Measurements from ENCODE around the gene PFDN1. TPM values are rescaled to one million over a fixed set of nuclear protein-coding genes. Genes with fewer than 3 reads are reported as not detected.
"Not testable (repeated sequence)": the region's sequence is repeated elsewhere in the genome, so short reads cannot be mapped to it uniquely, and the experiment has no call there.

The PFDN1 gene
- total RNA-seq, 1 experiment from 2014 or later, result 71.9 TPM

GRCh38 chr5:140202610-140203009 is 100.3 kb downstream of the PFDN1 start:
- intact Hi-C loops (cut with micrococcal nuclease; ENCODE audit: unreplicated experiment), result no loop called here
- no peaks in the 10 kb centered on the region for H3K27me3 Mint-ChIP-seq (ENCODE audit: unreplicated experiment)
- BruUV-seq (replicated peaks), result no TSS peak
- CTCF ChIA-PET, result no interaction called here
- peaks cover 35% of the 10 kb centered on the region for H3K4me1 Mint-ChIP-seq (ENCODE audit: low read depth, unreplicated experiment)
- no peaks in the 10 kb centered on the region for H3K9me3 Mint-ChIP-seq (ENCODE audit: low read depth, unreplicated experiment)
- H3K27ac Mint-ChIP-seq (ENCODE audit: unreplicated experiment), result no peak overlapping the region
- no peak overlapping the region for H3K4me3 Mint-ChIP-seq (ENCODE audit: low read depth, unreplicated experiment)
- peaks cover 17% of the 10 kb centered on the region for H3K36me3 Mint-ChIP-seq (ENCODE audit: insufficient read depth, unreplicated experiment)
- no peak for DNase-seq
- no peak for TF ChIP-seq CTCF (IDR thresholded peaks at IDR 0.05; ENCODE audit: unreplicated experiment)

- H3K36me3 Mint-ChIP-seq (ENCODE audit: insufficient read depth, unreplicated experiment), result peaks cover 22% of the 10 kb centered on the region
- no peaks in the 10 kb centered on the region for H3K9me3 Mint-ChIP-seq (ENCODE audit: low read depth, unreplicated experiment)
- no peak for TF ChIP-seq CTCF (IDR thresholded peaks at IDR 0.05; ENCODE audit: unreplicated experiment)
- no TSS peak for BruUV-seq (replicated peaks)
- intact Hi-C loops (cut with micrococcal nuclease; ENCODE audit: unreplicated experiment), result no loop called here
- CTCF ChIA-PET, result no interaction called here
- no peak overlapping the region for H3K4me3 Mint-ChIP-seq (ENCODE audit: low read depth, unreplicated experiment)
- no peak overlapping the region for H3K27ac Mint-ChIP-seq (ENCODE audit: unreplicated experiment)
- peaks cover 35% of the 10 kb centered on the region for H3K4me1 Mint-ChIP-seq (ENCODE audit: low read depth, unreplicated experiment)
- DNase-seq, result no peak
- H3K27me3 Mint-ChIP-seq (ENCODE audit: unreplicated experiment), result no peaks in the 10 kb centered on the region
These were observed 100.8 kb downstream of the PFDN1 start for GRCh38 chr5:140202078-140202477.

DNA sequence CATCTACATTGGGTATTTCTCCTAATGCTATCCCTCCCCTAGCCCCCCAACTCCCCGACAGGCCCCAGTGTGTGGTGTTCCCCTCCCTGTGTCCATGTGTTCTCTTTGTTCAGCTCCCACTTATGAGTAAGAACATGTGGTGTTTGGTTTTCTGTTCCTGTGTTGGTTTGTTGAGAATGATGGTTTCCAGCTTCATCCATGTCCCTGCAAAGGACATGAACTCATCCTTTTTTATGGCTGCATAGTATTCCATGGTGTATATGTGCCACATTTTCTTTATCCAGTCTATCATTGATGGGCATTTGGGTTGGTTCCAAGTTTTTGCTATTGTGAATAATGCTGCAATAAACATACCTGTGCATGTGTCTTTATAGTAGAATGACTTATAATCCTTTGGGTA is 104.0 kb downstream of the PFDN1 start:
- H3K4me3 Mint-ChIP-seq (ENCODE audit: low read depth, unreplicated experiment); H3K27ac Mint-ChIP-seq (ENCODE audit: unreplicated experiment); DNase-seq; H3K9me3 Mint-ChIP-seq (ENCODE audit: low read depth, unreplicated experiment); H3K27me3 Mint-ChIP-seq (ENCODE audit: unreplicated experiment); CTCF ChIA-PET; intact Hi-C loops (cut with micrococcal nuclease; ENCODE audit: unreplicated experiment); BruUV-seq (replicated peaks): not testable (repeated sequence)
- H3K36me3 Mint-ChIP-seq (ENCODE audit: insufficient read depth, unreplicated experiment), result peaks cover 25% of the 10 kb centered on the region
- peaks cover 35% of the 10 kb centered on the region for H3K4me1 Mint-ChIP-seq (ENCODE audit: low read depth, unreplicated experiment)

DNA sequence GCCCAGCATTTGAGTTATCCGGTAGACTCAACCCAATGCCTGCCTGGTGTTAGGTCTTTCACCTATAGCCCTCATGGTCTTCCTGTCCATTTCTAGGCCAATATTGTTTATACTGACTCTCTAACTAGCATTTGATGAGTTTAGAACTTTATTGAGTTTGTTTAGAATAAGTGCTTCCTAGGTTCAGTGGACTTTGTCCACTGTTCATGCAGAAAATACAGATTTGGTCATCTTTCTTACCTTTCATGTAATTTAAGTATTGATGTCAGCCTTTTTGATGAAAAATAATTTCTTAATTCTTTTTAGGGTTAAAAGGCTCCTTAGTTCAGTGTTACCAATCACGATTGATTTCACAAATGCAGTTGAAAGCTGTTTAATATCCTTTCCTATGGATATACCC is 105.9 kb downstream of the PFDN1 start:
- H3K27ac Mint-ChIP-seq (ENCODE audit: unreplicated experiment), result no peak overlapping the region
- no peaks in the 10 kb centered on the region for H3K27me3 Mint-ChIP-seq (ENCODE audit: unreplicated experiment)
- TF ChIP-seq CTCF (IDR thresholded peaks at IDR 0.05; ENCODE audit: unreplicated experiment), result no peak
- H3K4me1 Mint-ChIP-seq (ENCODE audit: low read depth, unreplicated experiment), result peaks cover 43% of the 10 kb centered on the region
- intact Hi-C loops (cut with micrococcal nuclease; ENCODE audit: unreplicated experiment), result no loop called here
- H3K9me3 Mint-ChIP-seq (ENCODE audit: low read depth, unreplicated experiment), result no peaks in the 10 kb centered on the region
- no peak for DNase-seq
- BruUV-seq (replicated peaks), result no TSS peak
- H3K36me3 Mint-ChIP-seq (ENCODE audit: insufficient read depth, unreplicated experiment), result peaks cover 25% of the 10 kb centered on the region
- CTCF ChIA-PET, result no interaction called here
- no peak overlapping the region for H3K4me3 Mint-ChIP-seq (ENCODE audit: low read depth, unreplicated experiment)

DNA sequence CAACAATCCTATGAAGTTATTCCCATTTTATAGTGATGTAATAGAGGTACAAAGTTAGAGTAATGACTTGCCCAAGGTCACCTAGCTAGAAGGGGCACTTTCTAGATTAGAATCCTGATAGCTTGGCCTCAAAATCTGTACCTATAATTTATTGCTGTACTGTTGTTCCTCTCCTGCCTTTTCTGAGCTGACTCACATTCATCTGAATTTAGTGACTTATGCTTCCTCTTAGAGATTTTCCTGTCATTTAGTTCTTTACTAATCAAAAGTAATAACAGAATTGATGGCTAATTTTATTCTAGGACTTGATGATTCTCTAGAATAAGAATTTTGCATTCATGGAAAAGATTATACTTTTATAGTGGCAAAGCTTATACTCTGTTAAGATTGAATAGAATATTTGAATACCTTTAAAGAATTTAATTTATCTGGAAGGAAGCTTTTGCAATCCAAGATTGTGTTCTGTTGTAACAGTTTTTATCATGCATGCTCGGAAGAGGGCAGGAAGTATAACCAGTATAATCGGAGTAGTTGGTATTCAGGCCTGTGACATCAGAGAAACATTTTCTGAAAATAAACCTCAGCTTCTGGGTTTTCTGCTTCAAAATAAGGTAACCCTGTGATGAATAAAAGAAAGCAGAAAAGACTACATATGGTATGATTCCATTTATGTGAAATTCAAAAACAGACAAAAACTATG is 106.6 kb downstream of the PFDN1 start:
- no peak for TF ChIP-seq CTCF (IDR thresholded peaks at IDR 0.05; ENCODE audit: unreplicated experiment)
- no TSS peak for BruUV-seq (replicated peaks)

More for the DNA sequence above, 106.6 kb downstream of the PFDN1 start:
- H3K36me3 Mint-ChIP-seq (ENCODE audit: insufficient read depth, unreplicated experiment), result peaks cover 25% of the 10 kb centered on the region
- no peak overlapping the region for H3K27ac Mint-ChIP-seq (ENCODE audit: unreplicated experiment)
- H3K9me3 Mint-ChIP-seq (ENCODE audit: low read depth, unreplicated experiment), result no peaks in the 10 kb centered on the region
- no peaks in the 10 kb centered on the region for H3K27me3 Mint-ChIP-seq (ENCODE audit: unreplicated experiment)
- H3K4me3 Mint-ChIP-seq (ENCODE audit: low read depth, unreplicated experiment), result no peak overlapping the region
- DNase-seq, result no peak
- H3K4me1 Mint-ChIP-seq (ENCODE audit: low read depth, unreplicated experiment), result peaks cover 40% of the 10 kb centered on the region
- intact Hi-C loops (cut with micrococcal nuclease; ENCODE audit: unreplicated experiment), result no loop called here
- CTCF ChIA-PET, result no interaction called here

Measured in Calu3 (cell line).